Left hindlimb (tissue), 1 donor: Measurements from ENCODE around the gene CWH43.
"Not testable (repeated sequence)": the region's sequence is repeated elsewhere in the genome, so short reads cannot be mapped to it uniquely, and the experiment has no call there.

Experiments used
- DNase-seq: peaks from one replicate; pipeline ENCODE4 v3.0.0-alpha.2; 2018

The CWH43 gene

GRCh38 chr4:48979914-48980579 is 6.0 kb upstream of the CWH43 start:
- no peak for DNase-seq

GRCh38 chr4:48984005-48984404 is 2.1 kb upstream of the CWH43 start:
- not testable (repeated sequence) for DNase-seq

- DNase-seq, result no peak
Observed at GRCh38 chr4:48985602-48985975, 486 bp upstream of the CWH43 start.

- no peak for DNase-seq
Observed at GRCh38 chr4:48986654-48987164, 634 bp downstream of the CWH43 start.

- no peak for DNase-seq
Observed at GRCh38 chr4:48989461-48990203, 3.6 kb downstream of the CWH43 start.

GRCh38 chr4:48991357-48991756 is 5.3 kb downstream of the CWH43 start:
- no peak for DNase-seq

GRCh38 chr4:48997962-48998361 is 11.9 kb downstream of the CWH43 start:
- DNase-seq, result no peak

- no peak for DNase-seq
Observed at GRCh38 chr4:48998440-48998839, 12.4 kb downstream of the CWH43 start.

- DNase-seq, result no peak
Observed at GRCh38 chr4:49000806-49001205, 14.7 kb downstream of the CWH43 start.

GRCh38 chr4:49002931-49003330 is 16.9 kb downstream of the CWH43 start:
- DNase-seq, result no peak

GRCh38 chr4:49018718-49019295 is 32.7 kb downstream of the CWH43 start:
- no peak for DNase-seq

- no peak for DNase-seq
Observed at GRCh38 chr4:49032440-49033161, 46.5 kb downstream of the CWH43 start.

- DNase-seq, result no peak
Observed at GRCh38 chr4:49036528-49036927, 50.5 kb downstream of the CWH43 start.

- DNase-seq, result no peak
Observed at GRCh38 chr4:49044270-49044669, 58.2 kb downstream of the CWH43 start.

GRCh38 chr4:49058306-49058705 is 72.2 kb downstream of the CWH43 start:
- no peak for DNase-seq

GRCh38 chr4:49063670-49064069 is 77.6 kb downstream of the CWH43 start:
- DNase-seq, result no peak

- not testable (repeated sequence) for DNase-seq
Observed at GRCh38 chr4:49072196-49072595, 86.1 kb downstream of the CWH43 start.

- DNase-seq, result not testable (repeated sequence)
Observed at GRCh38 chr4:49091883-49092282, 105.8 kb downstream of the CWH43 start.

- DNase-seq, result not testable (repeated sequence)
Observed at GRCh38 chr4:49092608-49093135, 106.6 kb downstream of the CWH43 start.

- not testable (repeated sequence) for DNase-seq
Observed at GRCh38 chr4:49096215-49096614, 110.1 kb downstream of the CWH43 start.

GRCh38 chr4:49096627-49097026 is 110.6 kb downstream of the CWH43 start:
- DNase-seq, result not testable (repeated sequence)

GRCh38 chr4:49097071-49097470 is 111.0 kb downstream of the CWH43 start:
- DNase-seq, result not testable (repeated sequence)

GRCh38 chr4:49097505-49097904 is 111.4 kb downstream of the CWH43 start:
- not testable (repeated sequence) for DNase-seq
